ENCODE results near the gene C4orf50.

DNA sequence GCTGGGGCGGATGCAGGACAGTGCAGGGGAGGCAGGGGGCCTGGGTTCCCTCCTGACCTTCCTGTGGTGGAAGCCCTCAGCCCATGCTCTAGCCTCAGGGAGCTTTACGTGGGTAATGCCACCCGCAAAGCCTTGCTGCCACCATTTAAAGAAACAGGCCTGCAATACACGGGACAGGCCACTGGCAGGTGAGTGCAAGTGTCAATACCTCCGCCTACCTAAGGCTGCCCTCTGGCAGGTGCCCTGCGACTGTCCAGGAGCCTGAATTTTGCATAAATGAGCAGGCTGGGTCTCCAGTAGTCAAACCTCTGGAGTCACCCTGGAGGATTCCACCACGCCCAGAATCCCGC, 131.2 kb downstream of the C4orf50 start:
- TF ChIP-seq, protein P1, sequence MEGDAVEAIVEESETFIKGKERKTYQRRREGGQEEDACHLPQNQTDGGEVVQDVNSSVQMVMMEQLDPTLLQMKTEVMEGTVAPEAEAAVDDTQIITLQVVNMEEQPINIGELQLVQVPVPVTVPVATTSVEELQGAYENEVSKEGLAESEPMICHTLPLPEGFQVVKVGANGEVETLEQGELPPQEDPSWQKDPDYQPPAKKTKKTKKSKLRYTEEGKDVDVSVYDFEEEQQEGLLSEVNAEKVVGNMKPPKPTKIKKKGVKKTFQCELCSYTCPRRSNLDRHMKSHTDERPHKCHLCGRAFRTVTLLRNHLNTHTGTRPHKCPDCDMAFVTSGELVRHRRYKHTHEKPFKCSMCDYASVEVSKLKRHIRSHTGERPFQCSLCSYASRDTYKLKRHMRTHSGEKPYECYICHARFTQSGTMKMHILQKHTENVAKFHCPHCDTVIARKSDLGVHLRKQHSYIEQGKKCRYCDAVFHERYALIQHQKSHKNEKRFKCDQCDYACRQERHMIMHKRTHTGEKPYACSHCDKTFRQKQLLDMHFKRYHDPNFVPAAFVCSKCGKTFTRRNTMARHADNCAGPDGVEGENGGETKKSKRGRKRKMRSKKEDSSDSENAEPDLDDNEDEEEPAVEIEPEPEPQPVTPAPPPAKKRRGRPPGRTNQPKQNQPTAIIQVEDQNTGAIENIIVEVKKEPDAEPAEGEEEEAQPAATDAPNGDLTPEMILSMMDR (IDR thresholded peaks at IDR 0.05) = no peak
- TF ChIP-seq POLR2A (IDR thresholded peaks at IDR 0.05) = no peak
